HL-60 (cell line): ENCODE results near the gene ALK.

Experiments
- DNase-seq, 2 experiments: peaks; one replicate each; pipeline ENCODE4 v3.0.0-alpha.2; 2010 to 2020; ENCODE audit warnings: low read depth in 1 of 2, low spot score in 1 of 2
- H3K27ac ChIP-seq: fragments of 250-450 bp; sonication (Bioruptor Pico); replicated peaks from 2 replicates; pipeline ENCODE4 v1.5.1; 2020; ENCODE audit warnings: mild to moderate bottlenecking, moderate library complexity
- H3K27me3 ChIP-seq: fragments of 250-450 bp; sonication (Bioruptor Pico); 2 replicates; pipeline ENCODE4 v1.5.1; 2021; ENCODE audit warnings: mild to moderate bottlenecking, moderate library complexity; ENCODE audit not compliant: insufficient read depth, poor library complexity, severe bottlenecking
- H3K4me3 ChIP-seq: replicated peaks from 2 replicates; pipeline ENCODE4 v1.5.1; 2011; ENCODE audit warnings: mild to moderate bottlenecking, control low read depth, low read length; ENCODE audit not compliant: insufficient read depth
- GABPA ChIP-seq: IDR thresholded peaks from 2 replicates; pipeline ENCODE4 v1.6.1; 2012; ENCODE audit warnings: low read depth
- POLR2AphosphoS5 ChIP-seq: IDR thresholded peaks from 2 replicates; pipeline ENCODE4 v1.6.1; 2012; ENCODE audit warnings: low read depth
- SPI1 ChIP-seq: IDR thresholded peaks from 2 replicates; pipeline ENCODE4 v1.6.1; 2012; ENCODE audit warnings: low read depth, mild to moderate bottlenecking, borderline replicate concordance
- TF ChIP-seq, protein P1 (sequence below): IDR thresholded peaks from one replicate; pipeline ENCODE4 v1.5.1; 2011; ENCODE audit warnings: low read length, control low read depth, inconsistent platforms; ENCODE audit not compliant: insufficient read depth
- TF ChIP-seq, protein P2 (sequence below): IDR thresholded peaks from 2 replicates; pipeline ENCODE4 v1.6.1; 2012; ENCODE audit warnings: low read depth; ENCODE audit not compliant: insufficient replicate concordance

Gene ALK

DNA sequence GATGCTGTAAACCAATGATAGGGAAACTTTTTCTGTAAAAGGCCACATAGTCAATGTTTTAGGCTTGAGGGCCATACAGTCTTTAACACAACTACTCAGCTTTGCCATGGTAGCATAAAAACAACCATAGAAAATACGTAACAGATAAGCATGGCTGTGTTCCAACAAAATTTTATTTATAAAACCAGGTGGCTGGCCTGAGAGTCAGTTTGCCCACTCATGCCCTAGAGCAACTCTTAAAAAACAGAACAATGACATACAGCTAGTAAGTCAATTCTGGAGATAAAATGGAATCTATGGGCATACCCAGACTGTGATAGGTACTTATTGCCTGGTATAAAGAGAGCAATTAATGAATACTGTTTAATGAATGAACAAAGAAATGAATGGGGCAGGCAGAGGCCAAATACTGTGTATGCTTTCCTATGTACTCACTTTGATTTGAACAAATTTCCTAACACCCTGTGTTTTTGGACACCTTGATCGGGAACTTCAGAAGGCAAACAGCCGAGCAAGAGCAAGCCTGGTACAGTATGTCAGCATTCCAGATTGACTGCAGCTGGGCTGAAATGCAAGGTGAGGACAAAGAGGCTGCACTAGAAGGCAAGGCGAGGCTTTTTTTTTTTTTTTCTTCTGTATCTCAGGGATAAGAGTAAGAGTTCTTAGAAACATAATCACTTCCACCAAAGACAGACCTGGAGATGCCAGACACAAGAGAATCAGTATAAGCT lies 490.8 kb downstream of the ALK start:
- TF ChIP-seq POLR2AphosphoS5 (no peak), SPI1 (no peak), GABPA (no peak)
- TF ChIP-seq, protein P1, sequence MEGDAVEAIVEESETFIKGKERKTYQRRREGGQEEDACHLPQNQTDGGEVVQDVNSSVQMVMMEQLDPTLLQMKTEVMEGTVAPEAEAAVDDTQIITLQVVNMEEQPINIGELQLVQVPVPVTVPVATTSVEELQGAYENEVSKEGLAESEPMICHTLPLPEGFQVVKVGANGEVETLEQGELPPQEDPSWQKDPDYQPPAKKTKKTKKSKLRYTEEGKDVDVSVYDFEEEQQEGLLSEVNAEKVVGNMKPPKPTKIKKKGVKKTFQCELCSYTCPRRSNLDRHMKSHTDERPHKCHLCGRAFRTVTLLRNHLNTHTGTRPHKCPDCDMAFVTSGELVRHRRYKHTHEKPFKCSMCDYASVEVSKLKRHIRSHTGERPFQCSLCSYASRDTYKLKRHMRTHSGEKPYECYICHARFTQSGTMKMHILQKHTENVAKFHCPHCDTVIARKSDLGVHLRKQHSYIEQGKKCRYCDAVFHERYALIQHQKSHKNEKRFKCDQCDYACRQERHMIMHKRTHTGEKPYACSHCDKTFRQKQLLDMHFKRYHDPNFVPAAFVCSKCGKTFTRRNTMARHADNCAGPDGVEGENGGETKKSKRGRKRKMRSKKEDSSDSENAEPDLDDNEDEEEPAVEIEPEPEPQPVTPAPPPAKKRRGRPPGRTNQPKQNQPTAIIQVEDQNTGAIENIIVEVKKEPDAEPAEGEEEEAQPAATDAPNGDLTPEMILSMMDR: no peak
- TF ChIP-seq, protein P2, sequence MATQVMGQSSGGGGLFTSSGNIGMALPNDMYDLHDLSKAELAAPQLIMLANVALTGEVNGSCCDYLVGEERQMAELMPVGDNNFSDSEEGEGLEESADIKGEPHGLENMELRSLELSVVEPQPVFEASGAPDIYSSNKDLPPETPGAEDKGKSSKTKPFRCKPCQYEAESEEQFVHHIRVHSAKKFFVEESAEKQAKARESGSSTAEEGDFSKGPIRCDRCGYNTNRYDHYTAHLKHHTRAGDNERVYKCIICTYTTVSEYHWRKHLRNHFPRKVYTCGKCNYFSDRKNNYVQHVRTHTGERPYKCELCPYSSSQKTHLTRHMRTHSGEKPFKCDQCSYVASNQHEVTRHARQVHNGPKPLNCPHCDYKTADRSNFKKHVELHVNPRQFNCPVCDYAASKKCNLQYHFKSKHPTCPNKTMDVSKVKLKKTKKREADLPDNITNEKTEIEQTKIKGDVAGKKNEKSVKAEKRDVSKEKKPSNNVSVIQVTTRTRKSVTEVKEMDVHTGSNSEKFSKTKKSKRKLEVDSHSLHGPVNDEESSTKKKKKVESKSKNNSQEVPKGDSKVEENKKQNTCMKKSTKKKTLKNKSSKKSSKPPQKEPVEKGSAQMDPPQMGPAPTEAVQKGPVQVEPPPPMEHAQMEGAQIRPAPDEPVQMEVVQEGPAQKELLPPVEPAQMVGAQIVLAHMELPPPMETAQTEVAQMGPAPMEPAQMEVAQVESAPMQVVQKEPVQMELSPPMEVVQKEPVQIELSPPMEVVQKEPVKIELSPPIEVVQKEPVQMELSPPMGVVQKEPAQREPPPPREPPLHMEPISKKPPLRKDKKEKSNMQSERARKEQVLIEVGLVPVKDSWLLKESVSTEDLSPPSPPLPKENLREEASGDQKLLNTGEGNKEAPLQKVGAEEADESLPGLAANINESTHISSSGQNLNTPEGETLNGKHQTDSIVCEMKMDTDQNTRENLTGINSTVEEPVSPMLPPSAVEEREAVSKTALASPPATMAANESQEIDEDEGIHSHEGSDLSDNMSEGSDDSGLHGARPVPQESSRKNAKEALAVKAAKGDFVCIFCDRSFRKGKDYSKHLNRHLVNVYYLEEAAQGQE: no peak
- H3K27ac ChIP-seq: no peak overlapping the region
- peaks cover 2% of the 10 kb centered on the region for H3K27me3 ChIP-seq
- DNase-seq: no peak
- no peak overlapping the region for H3K4me3 ChIP-seq

DNA sequence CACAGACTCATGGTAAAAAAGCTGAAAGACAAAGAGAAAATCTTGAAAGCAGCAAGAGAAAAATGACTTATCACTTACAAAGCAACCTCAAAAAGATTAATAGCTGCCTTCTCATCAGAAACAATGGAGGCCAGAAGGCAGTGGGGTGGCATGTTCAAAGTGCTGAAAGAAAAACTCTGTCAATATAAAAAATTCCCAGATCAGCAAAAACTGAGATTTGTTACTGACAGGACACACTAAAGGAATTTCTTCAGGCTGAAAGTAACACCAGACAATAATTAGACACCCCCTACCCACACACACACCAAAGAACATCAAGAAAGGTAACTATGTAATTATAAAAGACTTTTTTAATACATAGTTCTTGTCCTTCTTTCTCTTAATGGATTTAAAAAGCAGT lies 495.0 kb downstream of the ALK start:
- TF ChIP-seq SPI1 (no peak), GABPA (no peak), POLR2AphosphoS5 (no peak)
- TF ChIP-seq, protein P2: no peak
- TF ChIP-seq, protein P1: no peak

DNA sequence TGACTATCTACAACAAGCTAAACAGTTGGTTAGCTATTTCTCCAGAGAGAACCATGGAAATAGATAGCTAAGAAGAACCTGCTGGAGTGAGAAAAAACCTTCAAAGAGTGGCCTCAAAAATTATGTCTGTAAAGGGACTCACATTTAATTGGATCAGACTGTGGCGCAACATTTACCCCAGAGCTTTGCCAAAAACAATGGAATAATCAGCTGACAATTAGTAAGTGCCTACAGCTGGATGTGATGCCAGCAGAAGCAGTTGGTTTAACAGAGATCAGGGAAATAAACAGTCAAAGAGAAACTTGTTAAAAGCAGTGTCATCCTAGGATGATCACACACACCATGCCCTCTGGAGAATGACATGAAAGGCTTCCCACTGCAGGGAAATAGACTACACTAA lies 495.5 kb downstream of the ALK start:
- no peak overlapping the region for H3K27ac ChIP-seq
- DNase-seq: no peak
- peaks cover 2% of the 10 kb centered on the region for H3K27me3 ChIP-seq
- no peak overlapping the region for H3K4me3 ChIP-seq
- TF ChIP-seq POLR2AphosphoS5: no peak
- no peak for TF ChIP-seq SPI1
- TF ChIP-seq, protein P2: no peak
- no peak for TF ChIP-seq GABPA
- TF ChIP-seq, protein P1: no peak

More for the DNA sequence above, 495.0 kb downstream of the ALK start:
- no peak overlapping the region for H3K4me3 ChIP-seq
- H3K27me3 ChIP-seq: peaks cover 2% of the 10 kb centered on the region
- H3K27ac ChIP-seq: no peak overlapping the region
- DNase-seq: no peak
